NCI-H2081 (cell line): ENCODE data around the gene KEL.
A peak's percentile ranks its signal among the peaks of the same experiment; 100 is the strongest.
"Not testable (repeated sequence)": the region's sequence is repeated elsewhere in the genome, so short reads cannot be mapped to it uniquely, and the experiment has no call there.

Source experiments
- DNase-seq, 2 experiments: peaks; one replicate each; lab custom pipeline; 2025; lab: John Stamatoyannopoulos, UW

Gene KEL, protein sequence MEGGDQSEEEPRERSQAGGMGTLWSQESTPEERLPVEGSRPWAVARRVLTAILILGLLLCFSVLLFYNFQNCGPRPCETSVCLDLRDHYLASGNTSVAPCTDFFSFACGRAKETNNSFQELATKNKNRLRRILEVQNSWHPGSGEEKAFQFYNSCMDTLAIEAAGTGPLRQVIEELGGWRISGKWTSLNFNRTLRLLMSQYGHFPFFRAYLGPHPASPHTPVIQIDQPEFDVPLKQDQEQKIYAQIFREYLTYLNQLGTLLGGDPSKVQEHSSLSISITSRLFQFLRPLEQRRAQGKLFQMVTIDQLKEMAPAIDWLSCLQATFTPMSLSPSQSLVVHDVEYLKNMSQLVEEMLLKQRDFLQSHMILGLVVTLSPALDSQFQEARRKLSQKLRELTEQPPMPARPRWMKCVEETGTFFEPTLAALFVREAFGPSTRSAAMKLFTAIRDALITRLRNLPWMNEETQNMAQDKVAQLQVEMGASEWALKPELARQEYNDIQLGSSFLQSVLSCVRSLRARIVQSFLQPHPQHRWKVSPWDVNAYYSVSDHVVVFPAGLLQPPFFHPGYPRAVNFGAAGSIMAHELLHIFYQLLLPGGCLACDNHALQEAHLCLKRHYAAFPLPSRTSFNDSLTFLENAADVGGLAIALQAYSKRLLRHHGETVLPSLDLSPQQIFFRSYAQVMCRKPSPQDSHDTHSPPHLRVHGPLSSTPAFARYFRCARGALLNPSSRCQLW

DNA sequence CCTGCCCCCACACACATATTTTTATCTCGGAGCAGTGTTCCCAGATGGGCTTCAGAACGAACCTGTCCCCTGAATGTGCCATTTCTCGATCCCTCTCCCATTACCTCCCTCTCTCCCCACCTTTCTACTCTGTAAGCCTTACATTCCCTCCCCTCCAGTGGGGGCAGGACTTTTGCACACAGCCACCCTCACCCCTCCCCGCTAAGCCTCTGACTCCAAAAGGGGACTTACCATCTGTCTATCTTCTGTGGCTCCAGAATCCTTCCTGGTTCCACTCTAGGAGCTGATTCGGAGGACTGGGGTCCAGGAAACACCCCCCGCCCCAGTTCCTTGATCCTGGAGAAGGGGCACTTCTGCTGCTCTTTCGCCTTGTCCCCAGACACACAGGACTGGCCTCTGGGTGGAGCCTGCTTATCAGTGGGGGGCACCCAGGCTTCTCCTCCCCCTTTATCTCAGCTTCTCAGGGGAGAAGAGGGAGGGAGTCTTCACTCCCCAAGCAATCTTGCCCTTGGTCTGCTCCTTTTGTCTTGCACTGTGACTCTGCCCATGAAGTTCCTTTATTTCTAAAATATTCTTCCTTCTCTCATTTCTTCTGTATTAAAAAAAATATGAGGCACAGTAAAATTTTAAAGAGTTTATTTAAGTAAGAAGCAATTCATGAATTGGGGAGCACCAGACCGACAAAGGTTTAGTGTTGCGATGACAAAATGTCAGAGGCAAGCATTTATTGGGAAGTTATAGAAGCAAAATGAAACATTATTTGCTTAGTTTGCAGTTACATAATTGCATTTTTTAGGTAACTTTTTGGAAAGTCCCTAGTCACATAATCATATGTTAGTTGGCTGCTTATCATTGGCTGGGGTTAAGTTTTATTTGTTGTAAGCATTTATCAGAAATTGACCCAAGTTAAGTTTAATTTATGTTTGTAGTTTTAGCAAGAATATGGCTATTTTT, at the start of gene KEL:
Gene KEL, minus strand, starts transcription at position 391 of the 954 bp plus-strand sequence. Its CDS starts 157 bp downstream, at position 234.
- no peak for DNase-seq

DNA sequence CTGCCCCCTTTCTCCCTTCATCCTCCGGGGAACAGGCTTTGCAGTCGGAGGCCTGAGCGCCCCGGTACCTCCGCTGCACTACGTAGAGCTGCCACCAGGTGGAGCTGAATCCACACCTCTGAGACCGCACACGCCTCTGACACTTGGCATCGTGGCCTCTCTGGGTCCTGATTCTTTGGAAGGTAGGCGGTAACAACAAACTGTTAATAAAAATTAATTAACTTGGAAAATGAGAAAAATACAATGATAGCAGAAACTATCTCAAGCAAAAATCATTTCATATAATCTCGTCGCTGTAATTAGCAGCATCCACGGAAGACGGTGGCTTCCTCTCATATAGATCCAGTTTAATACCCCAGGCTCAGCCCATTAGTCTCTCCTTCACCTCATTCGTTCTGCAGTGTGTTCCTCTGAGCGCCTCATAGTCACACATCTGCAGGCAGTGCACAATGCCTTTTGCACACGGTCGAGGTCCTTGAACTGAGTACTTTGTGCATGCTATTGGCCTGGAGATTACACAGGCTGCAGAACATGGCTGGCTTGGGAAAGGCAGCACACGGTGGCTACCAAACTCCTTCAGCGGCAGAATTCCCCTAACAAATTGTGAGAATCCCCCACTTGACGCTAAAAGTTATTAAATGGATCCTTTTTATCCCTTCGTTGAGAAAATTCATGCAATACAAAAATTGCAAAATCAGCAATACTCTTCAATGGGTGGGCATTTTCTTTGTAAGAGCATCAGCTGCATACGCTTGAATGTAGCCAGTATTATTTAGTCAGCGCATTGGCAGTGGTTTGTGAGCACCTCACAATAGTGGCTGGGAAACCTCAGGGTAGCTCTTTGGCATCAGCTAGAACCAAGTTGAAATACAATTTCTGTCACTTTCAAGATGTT, 46.1 kb upstream of the KEL start:
- DNase-seq: peak; percentile 66 to 74

DNA sequence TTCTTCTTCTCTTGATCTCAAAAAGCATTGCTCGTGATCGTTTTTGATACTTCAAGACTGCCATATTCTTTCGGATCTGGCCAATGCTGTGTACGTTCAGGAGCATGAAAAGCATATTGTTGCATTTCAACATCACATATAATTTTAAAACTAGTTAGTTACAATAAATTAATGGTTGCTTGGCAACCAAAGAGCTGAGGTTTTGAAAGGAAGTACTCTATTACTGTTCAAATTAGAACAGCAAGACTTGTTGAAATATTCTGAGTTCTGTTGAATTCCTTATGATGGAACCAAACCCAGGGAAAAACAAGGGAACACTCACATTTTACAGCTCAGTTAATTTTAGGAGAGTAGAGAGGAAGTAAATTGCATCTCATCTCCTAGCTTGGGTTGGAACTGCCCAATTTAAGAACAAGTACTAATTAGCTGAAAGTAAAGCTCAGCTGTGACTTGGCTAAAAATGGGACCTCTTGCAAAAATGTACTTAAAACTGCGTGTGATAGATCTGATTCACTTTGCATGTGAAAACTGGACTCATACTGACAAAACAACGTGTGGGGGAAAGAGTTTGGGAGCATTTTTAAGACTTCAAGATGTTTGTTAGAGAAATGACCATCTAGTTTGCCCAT, 43.6 kb upstream of the KEL start:
- DNase-seq: no peak

DNA sequence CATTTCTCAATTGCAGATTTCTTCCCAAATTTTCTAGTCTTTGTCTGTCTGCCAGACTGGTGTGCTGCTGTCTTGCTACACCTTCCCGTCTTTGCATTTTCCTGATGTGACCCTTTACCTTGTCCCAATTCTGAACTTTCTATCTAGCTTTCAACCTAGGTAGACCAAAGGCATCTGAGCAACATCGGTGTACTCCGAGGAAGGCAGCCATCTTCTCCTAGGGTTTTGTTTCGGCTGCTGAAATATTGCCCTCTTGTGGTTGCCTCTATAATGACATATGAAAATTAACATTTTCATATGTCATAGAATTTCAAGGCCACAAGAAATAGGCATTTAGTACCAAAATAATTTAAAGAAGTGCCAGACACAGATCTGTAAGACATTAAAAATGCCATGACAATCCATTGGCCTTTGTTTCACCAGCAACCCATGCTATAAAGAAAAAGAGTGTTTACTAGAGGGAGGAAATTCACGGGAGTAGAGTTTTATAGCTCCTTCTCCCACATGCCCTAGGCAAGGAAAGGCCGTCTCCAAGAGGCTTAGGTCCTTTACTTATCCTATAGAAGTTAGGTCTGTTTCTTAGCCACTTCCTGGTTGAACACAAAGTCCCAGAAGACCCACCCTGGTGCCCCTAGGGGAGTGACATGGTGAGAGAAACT, 41.4 kb upstream of the KEL start:
- peak; percentile 49 to 64 for DNase-seq

DNA sequence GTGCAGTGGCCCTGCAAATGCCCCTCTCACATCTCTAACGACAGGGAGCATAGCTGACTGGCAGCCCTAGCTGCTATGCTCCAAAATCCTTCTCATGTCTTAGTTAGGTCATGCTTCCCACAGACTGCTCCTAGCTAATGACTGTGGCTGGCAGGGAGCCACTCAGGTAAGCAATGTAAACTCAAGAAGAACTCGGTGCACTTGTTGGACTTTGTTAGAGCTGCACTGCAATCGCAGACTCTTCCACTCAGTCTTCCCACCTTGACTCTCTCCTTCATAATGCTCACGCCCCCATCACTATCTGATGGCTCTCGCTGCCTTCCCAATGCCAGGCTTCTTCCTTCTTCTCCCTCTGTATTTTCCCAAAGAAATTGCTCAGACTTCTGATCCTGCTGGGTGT, 40.7 kb upstream of the KEL start:
- DNase-seq: no peak

DNA sequence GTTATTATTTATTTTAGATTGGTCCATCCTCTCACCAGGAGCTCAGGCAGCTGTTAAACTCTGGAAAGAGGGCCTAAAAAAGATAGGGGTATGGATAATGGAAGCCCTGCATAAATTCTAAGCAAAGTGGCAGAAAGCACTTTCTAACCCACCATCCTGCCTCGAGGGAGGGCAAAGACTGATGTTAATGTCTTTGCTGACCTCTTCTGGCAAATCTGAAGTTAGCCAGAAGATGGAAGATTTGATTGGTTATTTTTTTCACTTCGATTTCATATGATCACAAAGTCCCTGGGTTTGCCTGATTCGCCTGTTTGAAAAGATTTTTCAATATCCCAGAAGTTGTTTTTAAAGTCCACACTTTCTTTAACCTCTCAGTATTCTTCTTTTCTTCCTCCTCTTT, 39.9 kb upstream of the KEL start:
- DNase-seq: peak in 1 of 2 experiments; percentile 26

DNA sequence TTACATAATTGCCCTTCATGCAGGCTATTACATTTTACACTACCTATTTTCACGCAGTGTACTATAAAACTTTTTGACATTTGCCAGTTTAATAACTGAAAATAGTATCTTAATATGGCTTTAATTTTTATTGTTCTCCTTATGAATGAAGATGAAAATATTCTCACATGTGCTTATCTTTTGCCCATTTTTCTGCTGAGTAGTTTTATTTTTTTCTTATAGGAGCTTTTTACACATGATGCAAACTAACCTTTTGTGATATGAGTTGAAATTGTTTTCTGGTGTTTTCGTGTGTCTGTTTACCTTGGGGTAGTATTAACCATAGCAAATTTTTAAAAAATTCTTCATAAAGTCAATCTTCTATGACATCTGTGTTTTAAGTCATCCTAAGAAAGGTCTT, 38.5 kb upstream of the KEL start:
- no peak for DNase-seq

DNA sequence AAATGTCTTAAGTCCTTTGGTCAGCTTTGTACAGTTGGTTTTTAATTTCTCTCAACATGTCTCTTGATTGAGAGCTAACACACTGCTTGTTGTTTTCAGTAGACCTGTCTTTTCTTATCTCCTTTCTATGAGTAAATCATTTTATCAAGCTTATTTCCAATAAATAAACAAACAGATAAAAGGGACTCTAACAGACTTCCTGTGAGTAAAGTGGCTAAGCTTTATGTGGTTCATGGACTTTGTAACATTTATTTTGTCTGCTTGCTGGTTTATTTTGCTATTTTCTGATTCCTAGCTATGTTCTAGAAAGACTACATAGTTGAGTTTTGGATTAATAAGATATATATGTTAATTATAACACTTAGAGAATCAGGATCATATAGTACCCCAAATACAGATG, 37.6 kb upstream of the KEL start:
- DNase-seq: no peak

DNA sequence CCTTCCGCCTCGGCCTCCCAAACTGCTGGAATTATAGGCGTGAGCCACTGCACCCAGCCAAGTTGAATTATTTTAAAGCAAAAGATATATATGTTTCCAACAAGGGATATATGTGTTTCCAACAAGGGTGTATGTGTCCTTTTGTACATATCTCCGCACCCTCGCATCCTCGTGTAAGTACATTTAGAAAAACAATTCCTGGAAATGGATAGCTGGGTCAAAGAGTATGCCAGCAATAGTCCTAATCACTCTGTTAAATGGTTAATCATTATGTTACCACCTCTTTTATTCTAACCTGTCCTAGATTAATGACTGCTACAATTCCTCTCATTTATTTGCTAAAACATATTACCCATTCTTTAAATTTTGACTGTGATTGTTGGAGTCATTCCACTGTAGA, 36.8 kb upstream of the KEL start:
- DNase-seq: no peak

DNA sequence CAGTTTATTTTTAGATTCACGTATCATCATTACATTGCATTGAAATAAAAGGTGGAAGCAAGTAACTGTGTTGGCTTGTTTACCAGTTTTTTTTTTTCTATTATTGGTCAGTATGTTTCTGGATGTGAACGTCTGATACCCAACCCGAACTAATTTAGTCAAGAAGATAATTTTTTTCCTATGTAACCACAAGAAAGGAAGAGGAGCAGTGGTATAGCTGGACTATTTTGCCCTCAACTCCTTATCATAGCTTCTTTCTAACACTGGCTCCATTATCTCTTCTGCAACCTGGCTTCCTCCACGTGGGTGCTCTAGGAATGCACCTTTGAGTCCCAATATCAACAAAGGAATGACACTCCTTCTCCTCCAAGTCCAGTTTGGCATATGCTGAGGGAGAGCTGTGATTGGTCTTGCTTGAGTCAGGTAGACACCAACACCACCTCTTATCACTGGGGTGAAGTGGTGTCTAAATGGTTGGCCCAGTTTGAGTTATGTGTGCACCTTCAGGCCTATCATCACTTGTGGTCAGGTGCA, 35.4 kb upstream of the KEL start:
- no peak for DNase-seq

DNA sequence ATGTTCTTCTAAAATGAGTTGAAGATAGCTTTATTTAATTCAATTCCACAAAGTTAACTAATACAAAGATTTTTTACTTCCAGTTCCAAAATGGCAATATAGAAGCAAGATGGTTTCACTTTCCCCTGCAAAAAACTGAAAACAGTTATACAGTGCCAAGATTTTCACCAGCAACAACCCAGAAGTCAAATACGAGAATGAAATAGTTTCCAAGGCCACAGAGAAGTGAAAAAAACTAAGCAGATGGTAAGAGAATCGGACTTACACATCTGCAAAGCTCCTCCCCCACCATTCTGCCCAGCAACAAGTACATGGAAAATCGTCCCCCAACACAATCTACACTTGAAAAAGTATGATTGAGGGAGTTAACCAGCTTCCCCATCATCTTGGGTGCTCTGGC, 30.3 kb upstream of the KEL start:
- DNase-seq: no peak

DNA sequence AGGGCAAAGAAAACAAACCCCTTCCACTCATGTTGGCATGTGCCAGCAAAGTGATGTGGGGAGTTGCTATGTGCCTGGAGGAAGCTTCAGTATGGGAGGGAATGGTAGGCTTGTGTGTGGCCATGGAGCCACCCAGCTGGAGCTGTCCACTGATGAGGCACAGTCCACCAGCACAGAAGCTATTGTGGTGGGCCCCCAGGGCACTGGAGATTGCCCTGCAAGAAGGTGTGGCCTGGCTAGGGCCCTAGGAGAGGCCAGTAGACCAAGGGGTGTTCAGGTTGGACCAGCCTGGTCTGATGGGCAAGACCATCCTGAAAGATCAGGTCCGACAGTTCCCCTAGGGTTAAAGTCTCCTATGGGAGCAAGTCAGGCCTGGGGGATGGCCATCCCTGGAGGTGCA, 22.1 kb upstream of the KEL start:
- DNase-seq: no peak

DNA sequence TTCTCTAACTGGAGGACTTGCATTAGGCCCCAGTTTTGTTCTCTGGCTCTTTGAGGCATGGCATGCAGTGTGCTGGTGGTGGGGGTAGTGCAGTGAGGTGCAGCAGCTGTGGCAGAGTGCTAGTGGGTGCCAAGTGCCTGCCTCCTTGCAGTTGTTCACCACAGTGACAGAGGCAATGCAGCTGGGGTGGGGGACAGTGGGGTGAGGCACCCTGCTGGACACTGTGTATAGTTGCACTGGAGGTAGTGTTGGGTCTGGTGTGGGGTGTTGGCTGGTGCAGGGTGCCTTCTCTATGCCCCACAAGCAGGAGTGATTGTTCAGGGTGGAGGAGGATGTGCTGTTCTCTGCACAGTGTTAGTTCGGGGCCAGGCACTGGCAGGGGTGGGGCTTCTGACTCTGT, 21.7 kb upstream of the KEL start:
- no peak for DNase-seq

DNA sequence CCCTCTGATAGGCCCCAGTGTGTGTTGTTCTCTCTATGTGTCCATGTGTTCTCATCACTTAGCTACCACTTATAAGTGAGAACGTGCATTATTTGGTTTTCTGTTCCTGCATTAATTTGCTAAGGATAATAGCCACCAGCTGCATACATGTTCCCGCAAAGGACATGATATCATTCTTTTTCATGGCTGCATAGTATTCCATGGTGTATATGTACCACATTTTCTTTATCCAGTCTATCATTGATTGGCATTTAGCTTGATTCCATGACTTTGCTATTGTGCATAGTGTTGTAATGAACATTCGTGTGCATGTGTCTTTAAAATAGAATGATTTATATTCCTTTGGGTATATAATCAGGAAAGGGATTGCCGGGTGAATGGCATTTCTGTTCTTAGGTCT, 16.2 kb upstream of the KEL start:
- not testable (repeated sequence) for DNase-seq

DNA sequence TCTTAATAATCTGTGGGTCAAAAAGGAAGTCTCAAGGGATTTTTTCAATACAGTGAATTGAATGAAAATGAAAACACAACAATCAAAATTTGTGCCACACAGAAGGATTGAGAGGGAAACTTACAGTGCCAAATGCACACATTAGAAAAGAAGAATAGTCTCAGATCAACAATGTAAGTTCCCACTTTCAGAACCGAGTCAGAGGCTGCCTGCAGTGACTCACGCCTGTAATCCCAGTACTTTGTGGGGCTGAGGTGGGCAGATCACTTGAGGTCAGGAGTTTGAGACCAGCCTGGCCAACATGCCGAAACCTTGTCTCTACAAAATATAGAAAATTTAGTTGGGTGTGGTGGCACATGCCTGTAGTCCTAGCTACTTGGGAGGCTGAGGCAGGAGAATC, 12.5 kb upstream of the KEL start:
- no peak for DNase-seq

DNA sequence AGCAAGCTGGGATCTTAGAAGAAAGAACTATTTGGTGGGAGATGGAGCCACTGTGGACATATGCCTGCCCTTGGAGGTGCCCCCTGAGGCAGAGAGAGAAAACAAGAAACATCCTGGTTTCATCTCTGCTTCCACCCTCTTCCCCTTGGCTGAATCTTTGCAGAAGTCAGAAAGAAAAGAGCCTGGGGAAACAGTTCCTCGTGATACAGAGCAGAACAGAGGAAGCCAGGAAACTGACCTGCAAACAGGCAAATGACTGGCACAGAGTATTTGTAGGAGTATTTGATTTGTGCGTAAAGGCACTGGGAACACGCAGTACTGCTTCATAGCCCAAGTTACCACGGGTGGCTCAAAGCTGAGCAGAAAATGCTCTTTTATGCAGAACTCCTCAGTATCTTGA, 7.0 kb upstream of the KEL start:
- DNase-seq: no peak

DNA sequence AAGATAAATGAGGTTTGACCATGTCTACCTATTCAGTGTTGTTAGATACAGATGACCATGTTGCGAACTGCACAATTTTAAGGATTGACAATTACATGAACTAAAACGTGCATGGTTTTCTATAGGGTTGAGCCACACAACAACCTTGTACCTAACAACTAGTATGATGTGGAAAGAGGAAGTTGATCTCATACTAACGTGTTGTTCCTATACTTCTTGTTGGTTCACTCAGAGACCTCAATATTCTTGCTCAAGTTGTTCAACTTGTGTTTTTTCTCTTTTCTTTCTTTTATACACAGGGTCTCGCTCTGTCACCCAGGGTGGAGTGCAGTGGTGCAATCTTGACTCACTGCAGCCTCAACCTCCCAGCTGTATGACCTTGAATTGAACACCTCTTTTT, 6.1 kb upstream of the KEL start:
- no peak for DNase-seq

DNA sequence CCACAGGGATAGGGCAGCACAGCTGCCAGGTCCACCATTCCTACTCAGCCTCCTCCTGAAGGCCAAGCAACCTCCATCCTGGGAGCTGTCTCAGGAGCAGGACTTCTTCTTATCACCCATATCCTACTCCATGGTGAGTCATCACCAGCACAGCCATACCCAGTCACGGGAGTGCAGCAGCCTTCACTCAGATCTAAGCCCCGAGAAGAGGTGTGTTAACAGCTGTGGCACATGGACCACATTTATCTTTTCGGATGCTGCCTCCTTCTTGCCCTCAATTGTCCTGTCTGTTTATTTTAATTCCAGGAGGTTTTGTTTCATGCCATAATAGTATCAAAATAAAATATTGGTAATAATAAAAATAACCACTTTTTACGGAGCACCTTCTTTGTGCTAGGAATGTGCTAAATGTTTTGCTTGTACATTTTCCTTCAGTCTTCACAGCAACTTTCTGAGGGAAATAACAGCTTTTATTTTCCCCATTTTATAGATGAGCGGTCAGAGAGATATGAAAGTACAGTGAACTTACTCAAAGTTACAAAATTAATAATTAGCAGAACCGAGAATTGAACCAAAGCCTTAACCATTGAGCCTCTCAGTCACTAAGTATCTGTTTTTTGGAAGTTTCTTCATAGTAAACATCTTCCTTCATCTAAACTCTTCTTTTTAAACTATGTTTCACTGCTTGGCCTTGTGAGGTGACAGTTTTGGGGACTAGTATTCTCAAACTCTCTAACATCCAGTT, 2.5 kb upstream of the KEL start:
- no peak for DNase-seq

DNA sequence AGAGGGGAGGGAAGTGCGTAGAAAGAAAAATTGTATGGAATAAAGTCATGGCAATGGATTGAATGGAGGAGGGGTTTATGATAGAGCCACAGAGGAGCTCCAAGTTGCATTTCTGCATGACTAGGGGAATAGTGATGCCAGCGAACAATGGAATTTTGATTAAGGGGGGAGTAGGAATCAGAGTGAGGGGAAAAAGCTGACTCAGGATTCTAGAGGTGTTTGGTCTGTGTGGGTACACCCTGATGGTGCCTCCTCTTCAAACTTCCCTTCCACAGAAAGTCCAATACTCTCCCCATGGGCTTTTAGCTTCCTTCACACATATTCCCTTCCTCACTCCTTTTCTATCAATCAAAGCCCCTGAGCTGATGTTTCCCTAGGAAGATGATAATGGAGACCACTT, 1.8 kb upstream of the KEL start:
- no peak for DNase-seq
